HEK293 (cell line): ENCODE results near the gene NRTN.
A peak's percentile ranks its signal among the peaks of the same experiment; 100 is the strongest.

Experiments
- CTCF ChIP-seq: fragments of 450-650 bp; formaldehyde crosslinking; IDR thresholded peaks from 2 replicates; pipeline ENCODE4 v1.5.1; 2016; ENCODE audit warnings: missing biosample characterization, missing genetic modification characterization
- HOXC10 ChIP-seq: sonication (generic); formaldehyde crosslinking; IDR thresholded peaks from 2 replicates; pipeline ENCODE4 v1.8.1; 2023; ENCODE audit warnings: mild to moderate bottlenecking, missing genetic modification reagents
- IKZF3 ChIP-seq: fragments of 450-650 bp; IDR thresholded peaks from 2 replicates; pipeline ENCODE4 v1.5.0; 2018; ENCODE audit warnings: missing biosample characterization, mild to moderate bottlenecking, missing genetic modification characterization, moderate library complexity
- KLF1 ChIP-seq: fragments of 450-650 bp; formaldehyde crosslinking; IDR thresholded peaks from 2 replicates; pipeline ENCODE4 v1.5.1; 2016; ENCODE audit warnings: missing biosample characterization, missing genetic modification characterization
- KLF9 ChIP-seq: fragments of 450-650 bp; formaldehyde crosslinking; IDR thresholded peaks from 2 replicates; pipeline ENCODE4 v1.5.1; 2016; ENCODE audit warnings: missing biosample characterization, missing genetic modification characterization, low read depth
- PRDM1 ChIP-seq: fragments of 450-650 bp; formaldehyde crosslinking; IDR thresholded peaks from 2 replicates; pipeline ENCODE4; 2016; ENCODE audit warnings: missing biosample characterization, missing genetic modification characterization
- PRDM10 ChIP-seq: fragments of 450-650 bp; formaldehyde crosslinking; IDR thresholded peaks from 2 replicates; pipeline ENCODE4 v1.5.1; 2016; ENCODE audit warnings: missing biosample characterization, missing genetic modification characterization
- TCF7L2 ChIP-seq: IDR thresholded peaks from 2 replicates; pipeline ENCODE4 v1.6.1; 2011; ENCODE audit warnings: low read depth, mild to moderate bottlenecking, inconsistent platforms, low read length, moderate library complexity, borderline replicate concordance
- ZBTB48 ChIP-seq: fragments of 450-650 bp; formaldehyde crosslinking; IDR thresholded peaks from 2 replicates; pipeline ENCODE4 v1.5.1; 2016; ENCODE audit warnings: missing biosample characterization, missing genetic modification characterization
- ZEB2 ChIP-seq: fragments of 450-650 bp; formaldehyde crosslinking; IDR thresholded peaks from 2 replicates; pipeline ENCODE4 v1.5.1; 2016; ENCODE audit warnings: missing biosample characterization, missing genetic modification characterization
- ZFP41 ChIP-seq: fragments of 450-650 bp; formaldehyde crosslinking; IDR thresholded peaks from 2 replicates; pipeline ENCODE4 v1.5.1; 2016; ENCODE audit warnings: missing biosample characterization, missing genetic modification characterization, borderline replicate concordance
- ZNF10 ChIP-seq: fragments of 450-650 bp; formaldehyde crosslinking; IDR thresholded peaks from 2 replicates; pipeline ENCODE4 v1.5.1; 2017; ENCODE audit warnings: missing biosample characterization, missing genetic modification characterization
- ZNF112 ChIP-seq: fragments of 450-650 bp; formaldehyde crosslinking; IDR thresholded peaks from 2 replicates; pipeline ENCODE4 v1.5.0; 2017; ENCODE audit warnings: missing biosample characterization, missing genetic modification characterization
- ZNF114 ChIP-seq: fragments of 450-650 bp; formaldehyde crosslinking; IDR thresholded peaks from 2 replicates; pipeline ENCODE4 v1.5.0; 2017; ENCODE audit warnings: missing biosample characterization, missing genetic modification characterization
- ZNF16 ChIP-seq: fragments of 450-650 bp; formaldehyde crosslinking; IDR thresholded peaks from 2 replicates; pipeline ENCODE4 v1.5.1; 2016; ENCODE audit warnings: low read depth, missing biosample characterization, missing genetic modification characterization
- ZNF184 ChIP-seq: fragments of 450-650 bp; IDR thresholded peaks from 2 replicates; pipeline ENCODE4 v1.5.1; 2018; ENCODE audit warnings: missing biosample characterization, mild to moderate bottlenecking, missing genetic modification characterization
- ZNF202 ChIP-seq: fragments of 450-650 bp; formaldehyde crosslinking; IDR thresholded peaks from 2 replicates; pipeline ENCODE4 v1.5.1; 2016; ENCODE audit warnings: missing biosample characterization, missing genetic modification characterization, borderline replicate concordance
- ZNF211 ChIP-seq: fragments of 450-650 bp; formaldehyde crosslinking; IDR thresholded peaks from 2 replicates; pipeline ENCODE4 v1.5.1; 2016; ENCODE audit warnings: low read depth, missing biosample characterization, missing genetic modification characterization
- ZNF266 ChIP-seq: fragments of 450-650 bp; formaldehyde crosslinking; IDR thresholded peaks from 2 replicates; pipeline ENCODE4 v1.5.1; 2016; ENCODE audit warnings: missing biosample characterization, missing genetic modification characterization, low read depth
- ZNF292 ChIP-seq: fragments of 450-650 bp; formaldehyde crosslinking; IDR thresholded peaks from 2 replicates; pipeline ENCODE4 v1.5.1; 2016; ENCODE audit warnings: low read depth, missing biosample characterization, missing genetic modification characterization, borderline replicate concordance
- ZNF324 ChIP-seq: fragments of 450-650 bp; formaldehyde crosslinking; IDR thresholded peaks from 2 replicates; pipeline ENCODE4 v1.5.1; 2016; ENCODE audit warnings: missing biosample characterization, missing genetic modification characterization
- ZNF335 ChIP-seq: fragments of 450-650 bp; formaldehyde crosslinking; conservative IDR thresholded peaks from 2 replicates; pipeline ENCODE4 v1.5.1; 2016; ENCODE audit warnings: missing biosample characterization, missing genetic modification characterization
- ZNF404 ChIP-seq: fragments of 450-650 bp; formaldehyde crosslinking; IDR thresholded peaks from 2 replicates; pipeline ENCODE4 v1.5.1; 2017; ENCODE audit warnings: missing biosample characterization, missing genetic modification characterization
- ZNF433 ChIP-seq: fragments of 450-650 bp; formaldehyde crosslinking; IDR thresholded peaks from 2 replicates; pipeline ENCODE4 v1.5.1; 2016; ENCODE audit warnings: missing biosample characterization, missing genetic modification characterization, low read depth
- ZNF488 ChIP-seq: fragments of 450-650 bp; formaldehyde crosslinking; IDR thresholded peaks from 2 replicates; pipeline ENCODE4 v1.5.1; 2016; ENCODE audit warnings: missing biosample characterization, missing genetic modification characterization
- ZNF571 ChIP-seq: fragments of 450-650 bp; formaldehyde crosslinking; IDR thresholded peaks from 2 replicates; pipeline ENCODE4 v1.5.0; 2017; ENCODE audit warnings: missing biosample characterization, missing genetic modification characterization
- ZNF76 ChIP-seq: fragments of 450-650 bp; formaldehyde crosslinking; IDR thresholded peaks from 2 replicates; pipeline ENCODE4; 2016; ENCODE audit warnings: low read depth, missing biosample characterization, missing genetic modification characterization, borderline replicate concordance
- ZNF768 ChIP-seq: fragments of 450-650 bp; formaldehyde crosslinking; IDR thresholded peaks from 2 replicates; pipeline ENCODE4 v1.5.1; 2018; ENCODE audit warnings: missing biosample characterization, mild to moderate bottlenecking, missing genetic modification characterization
- ZNF792 ChIP-seq: fragments of 450-650 bp; formaldehyde crosslinking; IDR thresholded peaks from 2 replicates; pipeline ENCODE4 v1.5.1; 2016; ENCODE audit warnings: missing biosample characterization, missing genetic modification characterization
- ZSCAN4 ChIP-seq: fragments of 450-650 bp; formaldehyde crosslinking; IDR thresholded peaks from 2 replicates; pipeline ENCODE4 v1.5.1; 2017; ENCODE audit warnings: missing biosample characterization, missing genetic modification characterization
- TF ChIP-seq, protein P1 (sequence below): fragments of 450-650 bp; formaldehyde crosslinking; IDR thresholded peaks from 2 replicates; pipeline ENCODE4 v1.5.1; 2016; ENCODE audit warnings: missing biosample characterization, missing genetic modification characterization
- TF ChIP-seq, protein P2 (sequence below): fragments of 450-650 bp; formaldehyde crosslinking; IDR thresholded peaks from 2 replicates; pipeline ENCODE4 v1.5.1; 2016; ENCODE audit warnings: missing biosample characterization, missing genetic modification characterization

The NRTN gene

GRCh38 chr19:5803752-5804515 is 933 bp upstream of the NRTN start (continued):
- TF ChIP-seq ZNF10 (tag by site-specific recombination) (peak; percentile 85; the same call in 1 of the 2 replicates), PRDM1 (tag by site-specific recombination) (no peak), ZNF571 (tag by site-specific recombination) (no peak), ZNF76 (tag by site-specific recombination) (peak; percentile 59), ZNF266 (no peak), KLF1 (tag by site-specific recombination) (peak; percentile 85), ZNF114 (tag by site-specific recombination) (no peak), ZNF792 (tag by site-specific recombination) (no peak), IKZF3 (tag by site-specific recombination) (peak; percentile 84), ZNF16 (tag by site-specific recombination) (no peak), CTCF (peak; percentile 99), ZEB2 (tag by site-specific recombination) (peak; percentile 96), ZNF404 (tag by site-specific recombination) (no peak), TCF7L2 (no peak), ZNF324 (peak; percentile 82), ZNF335 (tag by site-specific recombination) (peak; percentile 83), HOXC10 (CRISPR knock-in tag) (no peak), ZBTB48 (tag by site-specific recombination) (peak; percentile 56; the same call in 1 of the 2 replicates), ZNF292 (tag by site-specific recombination) (no peak), KLF9 (tag by site-specific recombination) (peak; percentile 89), ZFP41 (tag by site-specific recombination) (no peak), ZNF112 (tag by site-specific recombination) (no peak), ZNF184 (tag by site-specific recombination) (peak; percentile 75), ZNF488 (no peak), ZNF211 (tag by site-specific recombination) (no peak), ZSCAN4 (tag by site-specific recombination) (no peak), ZNF433 (no peak), ZNF202 (no peak), ZNF768 (tag by site-specific recombination) (no peak), PRDM10 (peak; percentile 54)
- TF ChIP-seq, protein P1, sequence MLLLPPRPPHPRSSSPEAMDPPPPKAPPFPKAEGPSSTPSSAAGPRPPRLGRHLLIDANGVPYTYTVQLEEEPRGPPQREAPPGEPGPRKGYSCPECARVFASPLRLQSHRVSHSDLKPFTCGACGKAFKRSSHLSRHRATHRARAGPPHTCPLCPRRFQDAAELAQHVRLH (tag by site-specific recombination): no peak
- TF ChIP-seq, protein P2, sequence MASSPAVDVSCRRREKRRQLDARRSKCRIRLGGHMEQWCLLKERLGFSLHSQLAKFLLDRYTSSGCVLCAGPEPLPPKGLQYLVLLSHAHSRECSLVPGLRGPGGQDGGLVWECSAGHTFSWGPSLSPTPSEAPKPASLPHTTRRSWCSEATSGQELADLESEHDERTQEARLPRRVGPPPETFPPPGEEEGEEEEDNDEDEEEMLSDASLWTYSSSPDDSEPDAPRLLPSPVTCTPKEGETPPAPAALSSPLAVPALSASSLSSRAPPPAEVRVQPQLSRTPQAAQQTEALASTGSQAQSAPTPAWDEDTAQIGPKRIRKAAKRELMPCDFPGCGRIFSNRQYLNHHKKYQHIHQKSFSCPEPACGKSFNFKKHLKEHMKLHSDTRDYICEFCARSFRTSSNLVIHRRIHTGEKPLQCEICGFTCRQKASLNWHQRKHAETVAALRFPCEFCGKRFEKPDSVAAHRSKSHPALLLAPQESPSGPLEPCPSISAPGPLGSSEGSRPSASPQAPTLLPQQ (tag by site-specific recombination): peak; percentile 82
